HuH-7.5 (cell line): Measurements from ENCODE around the gene ZFP64.
"Not testable (repeated sequence)": the region's sequence is repeated elsewhere in the genome, so short reads cannot be mapped to it uniquely, and the experiment has no call there.

Experiments
- DNase-seq: peaks from one replicate; pipeline ENCODE4 v3.0.0; 2011; ENCODE audit warnings: low spot score

ZFP64 gene

GRCh38 chr20:52154575-52154974 is 37.0 kb downstream of the ZFP64 start:
- DNase-seq: no peak

GRCh38 chr20:52153896-52154295 is 37.7 kb downstream of the ZFP64 start:
- no peak for DNase-seq

- no peak for DNase-seq
Measured at GRCh38 chr20:52152921-52153320, 38.7 kb downstream of the ZFP64 start.

GRCh38 chr20:52152416-52152815 is 39.2 kb downstream of the ZFP64 start:
- DNase-seq: no peak

- peak; percentile 67 for DNase-seq
Measured at GRCh38 chr20:52150440-52151258, 40.9 kb downstream of the ZFP64 start.

GRCh38 chr20:52145587-52145986 is 46.0 kb downstream of the ZFP64 start:
- no peak for DNase-seq

- DNase-seq: no peak
Measured at GRCh38 chr20:52143277-52143676, 48.3 kb downstream of the ZFP64 start.

GRCh38 chr20:52142757-52143156 is 48.8 kb downstream of the ZFP64 start:
- no peak for DNase-seq

DNA sequence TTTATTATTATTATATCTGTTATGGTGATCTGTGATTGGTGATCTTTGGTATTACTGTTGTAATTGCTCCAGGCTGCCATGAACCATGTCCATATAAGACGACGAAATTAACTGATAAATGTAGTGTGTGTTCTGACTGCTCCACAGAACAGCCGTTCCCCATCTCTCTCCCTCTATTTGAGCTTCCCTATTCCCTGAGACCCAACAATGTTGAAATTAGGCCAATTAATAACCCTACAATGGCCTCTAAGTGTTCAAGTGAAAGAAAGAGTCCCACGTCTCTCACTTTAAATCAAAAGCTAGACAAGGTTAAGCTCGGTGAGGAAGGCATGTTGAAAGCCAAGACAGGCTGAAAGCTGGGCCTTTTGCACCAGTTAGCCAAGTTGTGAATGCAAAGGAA is 51.6 kb downstream of the ZFP64 start:
- DNase-seq: no peak

GRCh38 chr20:52137850-52138249 is 53.7 kb downstream of the ZFP64 start:
- DNase-seq: no peak

GRCh38 chr20:52133714-52134113 is 57.9 kb downstream of the ZFP64 start:
- DNase-seq: not testable (repeated sequence)

- DNase-seq: no peak
Measured at GRCh38 chr20:52132337-52132736, 59.2 kb downstream of the ZFP64 start.

DNA sequence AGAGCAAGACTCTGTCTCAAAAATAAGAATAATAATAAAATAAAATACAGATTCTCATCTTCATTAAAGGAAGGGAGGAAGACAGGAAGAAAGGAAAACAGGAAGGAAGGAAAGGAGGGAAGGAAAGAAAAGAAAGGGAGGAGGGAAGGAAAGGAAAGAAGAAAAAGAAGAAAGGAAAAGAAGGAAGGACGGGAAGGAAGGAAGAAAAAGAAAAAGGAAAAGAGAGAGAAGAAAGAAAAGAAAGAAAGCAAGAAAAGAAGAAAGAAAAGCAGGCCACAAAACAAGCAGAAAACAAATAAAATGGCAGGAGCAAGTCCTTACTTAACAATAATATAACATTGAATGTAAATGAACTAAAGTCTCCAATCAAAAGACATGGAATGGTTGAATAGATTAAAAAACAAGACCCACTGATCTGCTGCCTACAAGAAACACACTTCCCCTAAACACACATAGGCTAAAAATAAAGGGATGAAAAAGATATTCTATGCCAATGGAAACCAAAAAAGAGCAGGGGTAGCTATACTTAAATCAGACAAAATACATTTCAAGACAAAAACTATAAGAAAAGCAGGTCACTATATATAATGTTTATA is 60.4 kb downstream of the ZFP64 start:
- no peak for DNase-seq

GRCh38 chr20:52130406-52130805 is 61.2 kb downstream of the ZFP64 start:
- no peak for DNase-seq

GRCh38 chr20:52129611-52130010 is 62.0 kb downstream of the ZFP64 start:
- DNase-seq: no peak

DNA sequence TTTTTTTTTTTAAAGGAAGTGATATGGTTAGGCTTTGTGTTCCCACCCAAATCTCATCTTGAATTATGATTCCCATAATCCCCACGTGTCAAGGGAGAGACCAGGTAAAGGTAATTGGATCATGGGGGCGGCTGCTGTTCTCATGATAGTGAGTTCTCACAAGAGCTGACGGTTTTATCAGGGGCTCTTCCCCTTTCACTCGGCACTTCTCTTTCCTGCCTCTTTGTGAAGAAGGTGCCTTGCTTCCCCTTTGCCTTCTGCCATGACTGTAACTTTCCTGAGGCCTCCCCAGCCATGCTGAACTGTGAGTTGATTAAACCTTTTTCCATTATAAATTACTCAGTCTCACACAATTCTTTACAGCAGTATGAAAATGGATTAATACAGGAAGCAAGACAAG is 64.3 kb downstream of the ZFP64 start:
- DNase-seq: no peak

- DNase-seq: no peak
Measured at GRCh38 chr20:52124821-52125220, 66.8 kb downstream of the ZFP64 start.

DNA sequence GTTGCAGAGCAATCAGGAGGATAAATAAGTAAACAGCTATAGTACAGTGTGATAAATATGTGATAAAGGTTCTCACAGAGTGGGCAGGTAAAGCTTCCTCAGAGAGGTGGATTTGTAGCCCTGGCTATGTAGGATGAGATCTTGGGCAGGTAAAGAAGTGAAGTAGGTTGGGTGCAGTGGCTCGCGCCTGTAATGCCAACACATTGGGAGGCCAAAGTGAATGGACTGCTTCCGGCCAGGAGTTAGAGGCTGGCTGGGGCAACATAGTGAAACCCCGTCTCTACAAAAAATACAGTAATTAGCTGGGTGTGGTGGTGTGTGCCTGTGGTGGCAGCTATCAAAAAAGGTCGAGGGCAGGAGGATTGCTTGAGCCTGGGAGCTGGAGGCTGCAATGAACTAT is 72.9 kb downstream of the ZFP64 start:
- no peak for DNase-seq

DNA sequence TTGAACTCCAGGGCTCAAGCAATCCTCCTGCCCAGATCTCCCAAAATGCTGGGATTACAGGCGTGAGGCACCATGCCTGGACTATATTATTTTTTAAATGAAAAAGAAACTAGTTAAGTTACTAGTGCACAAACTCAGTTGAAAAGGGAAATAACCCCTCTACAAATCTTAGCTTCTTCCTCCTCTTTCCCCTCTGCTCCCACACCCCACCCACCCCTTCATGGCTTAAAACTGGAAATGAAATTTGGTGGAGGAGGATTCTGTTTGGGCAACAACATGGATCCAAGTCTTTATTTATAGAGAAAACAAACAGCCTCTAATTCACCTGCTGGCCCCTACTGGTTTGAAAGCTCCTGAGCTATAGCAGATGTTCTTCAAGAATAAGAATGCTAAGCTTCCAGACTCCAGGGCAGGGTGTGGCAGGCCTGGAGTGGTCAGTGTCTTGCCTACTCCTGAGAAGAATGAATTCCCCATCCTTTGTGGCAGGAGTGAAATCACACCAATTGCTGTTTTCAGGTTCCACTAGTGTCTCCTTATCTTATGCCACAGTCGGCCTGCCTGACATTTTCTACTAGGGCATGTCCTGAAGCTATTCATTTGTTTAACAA is 73.5 kb downstream of the ZFP64 start:
- DNase-seq: no peak

DNA sequence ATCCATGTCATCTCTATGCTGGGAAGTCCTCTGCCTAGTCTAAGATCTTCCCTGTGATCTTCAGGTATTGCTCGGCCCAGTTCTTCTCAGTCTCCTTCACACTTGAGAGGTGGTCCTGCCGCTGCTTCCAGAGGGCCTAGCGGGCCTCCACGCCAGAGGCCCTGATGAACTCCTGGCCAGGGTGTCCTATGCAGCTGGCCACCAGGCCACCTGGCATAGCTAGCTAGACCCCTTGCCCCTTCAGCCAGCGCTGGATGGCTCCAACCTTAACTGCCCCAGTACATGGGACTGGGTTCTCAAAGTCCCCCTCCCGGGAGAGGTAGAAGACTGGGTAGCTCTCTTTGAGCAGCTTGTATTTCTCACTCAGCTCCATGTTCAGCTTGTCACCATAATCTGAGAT is 81.1 kb downstream of the ZFP64 start:
- DNase-seq: no peak

DNA sequence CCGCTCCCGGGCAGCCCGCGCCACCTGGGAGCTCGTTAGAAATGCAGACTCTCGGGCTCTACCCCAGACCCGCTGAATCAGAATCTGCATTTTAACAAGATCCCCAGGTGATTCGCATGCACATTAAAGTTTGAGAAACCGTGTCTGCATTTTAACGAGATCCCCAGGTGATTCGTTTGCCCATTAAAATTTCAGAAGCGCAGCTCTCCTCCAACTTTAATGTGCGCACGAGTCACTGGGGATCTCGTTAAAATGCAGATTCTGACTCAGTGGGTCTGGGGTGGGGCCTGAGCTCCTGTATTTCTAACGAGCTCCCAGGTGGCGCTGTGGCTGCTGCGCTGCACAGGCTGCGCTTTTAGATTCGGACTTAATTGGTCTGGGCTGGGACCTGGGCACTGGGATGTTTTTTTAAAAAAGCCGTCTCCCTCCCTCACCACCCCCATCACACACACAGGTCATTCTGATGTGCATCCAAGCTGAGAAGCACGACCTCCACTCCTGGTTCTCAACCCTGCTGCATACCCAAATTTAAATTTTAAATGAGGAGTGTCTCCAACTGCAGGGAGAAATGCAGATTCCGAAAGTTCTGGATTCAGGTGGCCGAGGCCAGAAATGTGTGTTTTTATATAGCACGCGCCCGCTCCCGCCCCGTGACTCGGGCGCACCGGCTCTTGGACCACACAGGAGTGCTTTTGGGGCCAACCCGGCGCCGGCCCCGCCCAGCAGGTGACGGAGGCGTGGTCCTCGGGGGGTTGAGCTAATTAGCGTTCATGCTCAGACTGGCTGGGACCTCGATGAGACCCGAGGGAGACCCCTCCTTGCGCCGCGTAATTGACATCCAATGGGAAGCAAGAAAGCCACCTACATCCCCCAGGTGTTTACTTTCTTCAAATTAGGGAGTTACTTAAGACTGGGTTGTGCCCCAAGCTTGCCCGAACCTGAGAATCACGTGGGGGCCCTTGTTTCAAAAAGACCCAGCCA is 85.8 kb downstream of the ZFP64 start:
- no peak for DNase-seq
